GM12875 (cell line): ENCODE results near the gene CHPT1.
"Not testable (repeated sequence)": the region's sequence is repeated elsewhere in the genome, so short reads cannot be mapped to it uniquely, and the experiment has no call there.

Source experiments
- H3K4me3 ChIP-seq: one replicate; pipeline ENCODE4 v1.5.1; 2011; ENCODE audit warnings: low read depth, low read length, control low read depth
- TF ChIP-seq, protein P1 (sequence below): IDR thresholded peaks from 2 replicates; pipeline ENCODE4 v1.5.1; 2011; ENCODE audit warnings: low read depth, mild to moderate bottlenecking, control low read depth, inconsistent platforms, low read length, moderate library complexity, borderline replicate concordance; ENCODE audit not compliant: insufficient read depth

Gene CHPT1

DNA sequence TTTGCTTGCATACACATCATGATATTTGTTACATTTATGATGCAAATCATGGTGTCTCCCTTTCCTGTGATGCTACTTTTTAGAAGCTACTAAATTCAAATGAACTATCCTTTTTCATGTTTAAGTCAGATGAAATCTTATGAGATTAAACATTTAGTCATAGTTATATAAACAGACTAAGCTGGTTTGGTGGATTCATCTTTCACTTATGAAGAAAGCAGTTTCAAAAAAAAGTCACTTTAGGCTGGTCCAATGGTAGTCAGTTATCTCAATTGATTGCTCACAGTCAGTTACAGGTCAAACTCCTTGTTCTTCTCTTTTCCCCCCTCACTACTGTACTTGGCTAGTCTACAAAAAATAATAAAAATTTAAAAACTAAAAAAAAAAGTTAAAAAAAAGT, 22.1 kb downstream of the CHPT1 start:
- no peak overlapping the region for H3K4me3 ChIP-seq
- TF ChIP-seq, protein P1, sequence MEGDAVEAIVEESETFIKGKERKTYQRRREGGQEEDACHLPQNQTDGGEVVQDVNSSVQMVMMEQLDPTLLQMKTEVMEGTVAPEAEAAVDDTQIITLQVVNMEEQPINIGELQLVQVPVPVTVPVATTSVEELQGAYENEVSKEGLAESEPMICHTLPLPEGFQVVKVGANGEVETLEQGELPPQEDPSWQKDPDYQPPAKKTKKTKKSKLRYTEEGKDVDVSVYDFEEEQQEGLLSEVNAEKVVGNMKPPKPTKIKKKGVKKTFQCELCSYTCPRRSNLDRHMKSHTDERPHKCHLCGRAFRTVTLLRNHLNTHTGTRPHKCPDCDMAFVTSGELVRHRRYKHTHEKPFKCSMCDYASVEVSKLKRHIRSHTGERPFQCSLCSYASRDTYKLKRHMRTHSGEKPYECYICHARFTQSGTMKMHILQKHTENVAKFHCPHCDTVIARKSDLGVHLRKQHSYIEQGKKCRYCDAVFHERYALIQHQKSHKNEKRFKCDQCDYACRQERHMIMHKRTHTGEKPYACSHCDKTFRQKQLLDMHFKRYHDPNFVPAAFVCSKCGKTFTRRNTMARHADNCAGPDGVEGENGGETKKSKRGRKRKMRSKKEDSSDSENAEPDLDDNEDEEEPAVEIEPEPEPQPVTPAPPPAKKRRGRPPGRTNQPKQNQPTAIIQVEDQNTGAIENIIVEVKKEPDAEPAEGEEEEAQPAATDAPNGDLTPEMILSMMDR = no peak

DNA sequence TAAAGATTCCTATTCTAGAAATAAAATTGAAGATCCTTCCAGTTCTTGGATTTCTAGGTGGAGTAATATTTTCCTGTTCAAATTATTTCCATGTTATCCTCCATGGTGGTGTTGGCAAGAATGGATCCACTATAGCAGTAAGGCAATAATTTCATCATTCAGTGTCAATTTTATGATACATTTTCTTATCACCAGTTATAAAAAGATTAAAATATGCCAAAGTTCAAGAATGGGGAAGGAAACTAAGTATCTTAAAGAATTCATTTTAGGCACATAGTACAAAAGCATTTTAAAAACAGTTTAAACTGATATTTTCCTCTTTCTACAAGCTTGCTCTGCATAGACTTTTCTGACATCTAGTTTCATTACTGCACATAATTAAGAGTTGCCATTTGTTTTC, 22.7 kb downstream of the CHPT1 start:
- no peak overlapping the region for H3K4me3 ChIP-seq
- TF ChIP-seq, protein P1 = no peak

DNA sequence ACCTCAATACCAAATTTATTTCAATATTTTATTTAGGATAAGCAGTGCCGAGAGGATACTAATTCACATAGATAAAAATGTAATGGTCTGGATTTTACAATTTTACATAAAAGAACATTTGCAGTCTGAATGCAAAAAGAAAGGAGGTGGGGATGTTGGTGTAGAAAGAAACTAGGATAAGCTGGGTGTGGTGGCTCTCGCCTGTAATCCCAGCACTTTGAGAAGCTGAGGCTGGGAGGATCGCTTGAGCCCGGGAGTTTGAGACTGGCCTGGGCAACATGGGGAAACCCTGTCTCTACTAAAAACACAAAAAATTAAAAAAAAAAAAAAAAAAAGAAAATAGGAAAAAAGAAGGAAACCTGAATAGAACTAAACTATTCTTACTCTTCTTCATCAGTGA, 25.0 kb downstream of the CHPT1 start:
- no peak overlapping the region for H3K4me3 ChIP-seq
- TF ChIP-seq, protein P1 = no peak

DNA sequence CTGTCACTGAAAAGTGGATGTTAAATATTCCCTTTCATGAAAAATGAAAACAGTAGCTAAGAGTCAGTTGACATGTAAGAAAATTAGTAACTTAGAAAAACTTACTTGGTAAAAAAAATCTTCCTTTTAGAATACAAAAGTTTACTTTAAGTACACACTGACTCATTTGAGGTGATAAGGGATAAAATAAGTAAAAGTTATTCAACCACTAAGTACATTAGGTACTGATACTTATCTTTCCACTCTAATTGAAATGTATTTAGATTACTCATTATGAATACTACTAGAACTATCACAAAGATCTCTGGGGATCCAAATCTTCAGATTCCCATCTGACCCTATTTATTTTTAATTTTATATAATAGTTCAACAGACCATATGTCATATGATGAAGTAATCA, 29.7 kb downstream of the CHPT1 start:
- TF ChIP-seq, protein P1 = no peak

DNA sequence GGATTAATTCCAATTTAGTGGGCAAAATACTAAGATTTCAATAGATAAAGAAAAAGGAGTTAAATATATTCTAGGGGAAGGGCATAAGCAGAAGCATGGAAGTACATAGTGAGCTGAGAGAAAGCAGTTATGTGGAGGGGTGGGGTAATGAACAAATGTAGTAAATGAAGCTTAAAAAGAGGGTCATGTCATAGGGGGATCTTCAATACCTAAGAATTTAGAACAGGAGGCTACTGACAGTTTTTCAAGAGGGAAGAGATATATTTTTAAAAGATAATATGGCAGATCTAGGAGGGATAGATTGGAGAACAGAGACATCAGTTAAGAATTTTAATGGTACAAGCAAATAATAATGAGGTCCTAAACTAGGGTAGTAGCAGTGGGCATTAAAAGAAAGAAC, 32.4 kb downstream of the CHPT1 start:
- no peak overlapping the region for H3K4me3 ChIP-seq
- TF ChIP-seq, protein P1 = no peak

More for the DNA sequence above, 29.7 kb downstream of the CHPT1 start:
- no peak overlapping the region for H3K4me3 ChIP-seq

DNA sequence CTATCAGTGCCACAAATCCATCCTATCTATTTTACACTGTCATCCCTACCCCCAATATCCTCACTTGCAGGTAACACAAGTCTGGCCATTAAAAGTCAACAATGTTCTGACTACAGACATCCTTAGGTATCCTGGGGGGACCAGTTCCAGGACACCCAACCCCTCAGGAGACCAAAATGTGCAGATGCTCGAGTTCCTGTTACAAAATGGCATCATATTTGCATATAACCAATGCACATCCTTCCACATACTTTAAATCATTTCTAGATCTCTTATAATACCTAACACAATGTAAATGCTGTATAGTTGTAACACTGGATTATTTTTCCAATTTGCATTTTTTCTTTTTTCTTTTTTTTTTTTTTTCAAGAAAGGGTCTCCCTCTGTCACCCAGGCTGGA, 34.9 kb downstream of the CHPT1 start:
- TF ChIP-seq, protein P1 = no peak
- H3K4me3 ChIP-seq = no peak overlapping the region

DNA sequence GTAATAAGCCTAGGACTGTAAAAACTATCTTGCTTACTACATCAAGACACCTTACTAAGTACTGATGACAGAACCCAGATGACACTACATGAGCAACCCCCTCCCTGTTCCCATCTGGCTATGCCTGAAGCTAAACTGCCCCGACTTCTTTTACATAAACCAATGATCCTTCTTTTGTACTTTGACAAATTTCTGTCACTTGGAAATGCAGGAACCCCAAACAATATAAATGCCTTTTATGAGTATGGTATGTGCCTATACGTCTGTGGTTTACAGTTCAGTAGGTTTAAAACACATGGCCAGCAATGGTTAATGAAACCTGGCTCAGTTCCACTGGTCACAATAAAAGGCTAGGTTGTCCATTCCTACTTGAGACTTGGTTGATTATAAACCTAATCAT, 35.7 kb downstream of the CHPT1 start:
- TF ChIP-seq, protein P1 = no peak
- H3K4me3 ChIP-seq = no peak overlapping the region

DNA sequence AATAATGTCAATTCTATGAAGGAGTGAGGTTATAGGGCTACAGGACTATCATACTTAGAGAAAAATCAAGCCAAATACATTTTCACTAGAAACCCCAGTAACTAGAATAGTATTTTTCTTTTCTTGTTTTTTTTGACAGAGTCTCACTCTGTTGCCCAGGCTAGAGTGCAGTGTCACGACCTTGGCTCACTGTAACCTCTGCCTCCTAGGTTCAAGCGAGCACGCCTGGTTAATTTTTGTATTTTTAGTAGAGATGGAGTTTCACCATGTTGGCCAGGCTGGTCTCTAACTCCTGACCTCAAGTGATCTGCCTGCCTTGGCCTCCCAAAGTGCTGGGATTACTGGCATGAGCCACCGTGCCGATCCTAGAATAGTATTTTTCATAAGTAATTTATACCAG, 37.0 kb downstream of the CHPT1 start:
- not testable (repeated sequence) for H3K4me3 ChIP-seq
